ENCODE data around the gene APOBEC3B. TPM values are rescaled to one million over a fixed set of nuclear protein-coding genes. Genes with fewer than 3 reads are reported as not detected.
"Not testable (repeated sequence)": the region's sequence is repeated elsewhere in the genome, so short reads cannot be mapped to it uniquely, and the experiment has no call there.

Gene APOBEC3B
- polyA plus RNA-seq, 1 of the 3 experiments (the other 2 are of a cell fraction), result not detected

DNA sequence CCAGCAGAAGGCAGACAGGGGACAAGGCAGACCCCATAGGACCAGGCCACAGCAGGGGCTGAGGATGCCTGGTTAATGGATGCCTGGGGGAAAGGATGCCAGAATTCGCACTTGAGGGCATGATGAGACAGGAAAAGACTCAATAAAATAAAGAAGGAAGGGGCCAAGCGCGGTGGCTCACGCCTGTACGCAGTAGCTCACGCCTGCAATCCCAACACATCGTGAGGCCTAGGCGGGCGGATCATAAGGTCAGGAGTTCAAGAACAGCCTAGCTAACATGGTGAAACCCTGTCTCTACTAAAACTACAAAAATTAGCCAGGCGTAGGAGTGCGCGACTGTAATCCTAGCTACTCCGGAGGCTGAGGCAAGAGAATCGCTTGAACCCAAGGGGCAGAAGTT, 48.6 kb downstream of the APOBEC3B start (continued):
- TF ChIP-seq MAX (IDR thresholded peaks at IDR 0.05; ENCODE audit: low read depth) (no peak), FOXJ3 (CRISPR knock-in tag; IDR thresholded peaks at IDR 0.05) (no peak), YY1 (IDR thresholded peaks at IDR 0.05; ENCODE audit: low read depth) (no peak), EP300 (IDR thresholded peaks at IDR 0.05; ENCODE audit: borderline replicate concordance in 1 of 2, low read depth in 1 of 2, low read length in 1 of 2) (no peak), RAD21 (IDR thresholded peaks at IDR 0.05; ENCODE audit: low read length) (no peak), RXRA (IDR thresholded peaks at IDR 0.05; ENCODE audit: borderline replicate concordance, low read depth) (no peak), FOXM1 (IDR thresholded peaks at IDR 0.05; ENCODE audit: low read depth) (no peak)

GRCh38 chr22:39031434-39032295, 49.5 kb downstream of the APOBEC3B start:
- H3K4me1 ChIP-seq (ENCODE audit: control insufficient read depth in 1 of 2, insufficient read depth in 2 of 2, low read depth in 1 of 2, low read length in 1 of 2); H3K9ac ChIP-seq; H3K9me2 ChIP-seq; POLR2A ChIA-PET; H3K36me3 ChIP-seq (replicated peaks in 1 of 2; ENCODE audit: control insufficient read depth in 1 of 2, insufficient read depth in 2 of 2, low read length in 1 of 2); H3F3A ChIP-seq (replicated peaks; ENCODE audit: insufficient read depth); H3K27ac ChIP-seq (ENCODE audit: low read depth in 2 of 2, low read length in 1 of 2); H3K4me3 ChIP-seq (ENCODE audit: low read depth in 2 of 2, low read length in 1 of 2); H3K4me2 ChIP-seq; DNase-seq; CTCF ChIA-PET; H3K79me2 ChIP-seq (ENCODE audit: insufficient read depth); H4K20me1 ChIP-seq (ENCODE audit: insufficient read depth); H2AFZ ChIP-seq (ENCODE audit: low read depth); H3K9me3 ChIP-seq; H3K27me3 ChIP-seq (ENCODE audit: insufficient read depth): not testable (repeated sequence)
- WGBS (ENCODE audit: low lambda C conversion rate), result 88% methylated on average over 2 of the region's 18 CpGs

- H3K4me3 ChIP-seq (ENCODE audit: low read depth in 2 of 2, low read length in 1 of 2); DNase-seq; H3K4me1 ChIP-seq (ENCODE audit: control insufficient read depth in 1 of 2, insufficient read depth in 2 of 2, low read depth in 1 of 2, low read length in 1 of 2); H3K36me3 ChIP-seq (replicated peaks in 1 of 2; ENCODE audit: control insufficient read depth in 1 of 2, insufficient read depth in 2 of 2, low read length in 1 of 2); POLR2A ChIA-PET; H3K27me3 ChIP-seq (ENCODE audit: insufficient read depth); H3K9me2 ChIP-seq; H3F3A ChIP-seq (replicated peaks; ENCODE audit: insufficient read depth); H3K9ac ChIP-seq; H3K79me2 ChIP-seq (ENCODE audit: insufficient read depth); H2AFZ ChIP-seq (ENCODE audit: low read depth); H3K9me3 ChIP-seq; CTCF ChIA-PET; H3K4me2 ChIP-seq; H4K20me1 ChIP-seq (ENCODE audit: insufficient read depth); H3K27ac ChIP-seq (ENCODE audit: low read depth in 2 of 2, low read length in 1 of 2): not testable (repeated sequence)
- 100% methylated on average over 1 of the region's 2 CpGs for WGBS (ENCODE audit: low lambda C conversion rate)
These were observed 54.9 kb downstream of the APOBEC3B start for GRCh38 chr22:39037071-39037470.

DNA sequence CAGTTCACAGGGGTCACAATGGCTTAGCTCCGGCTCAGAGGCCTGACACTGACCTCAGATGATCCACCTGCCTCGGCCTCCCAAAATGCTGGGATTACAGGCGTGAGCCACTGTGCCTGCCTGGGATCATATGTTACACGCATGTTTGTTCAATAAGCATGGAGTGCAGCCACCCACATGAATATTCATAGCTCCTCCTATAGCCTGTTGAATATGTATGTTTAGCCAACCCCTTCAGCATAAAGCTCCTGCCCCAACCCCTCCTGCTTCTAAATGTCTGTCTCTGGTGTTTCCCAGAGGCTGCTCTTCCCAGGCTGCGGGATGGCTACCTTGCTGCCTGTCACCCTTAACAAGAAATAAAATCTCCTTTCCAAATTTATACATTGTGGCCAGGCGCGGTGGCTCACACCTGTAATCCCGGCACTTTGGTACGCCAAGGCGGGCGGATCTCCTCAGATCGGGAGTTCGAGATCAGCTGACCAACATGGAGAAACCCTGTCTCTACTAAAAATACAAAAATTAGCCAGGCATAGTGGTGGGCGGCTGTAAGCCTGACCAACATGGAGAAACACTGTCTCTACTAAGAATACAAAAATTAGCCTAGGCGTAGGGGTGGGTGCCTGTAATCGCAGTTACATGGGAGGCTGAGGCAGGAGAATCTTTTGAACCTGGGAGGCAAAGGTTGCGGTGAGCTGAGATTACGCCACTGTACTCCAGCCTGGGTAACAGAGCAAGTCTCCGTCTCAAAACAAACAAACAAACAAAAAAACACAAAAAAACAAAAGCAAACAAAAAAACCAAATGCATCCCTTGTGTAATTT, 57.4 kb downstream of the APOBEC3B start:
- H3K36me3 ChIP-seq (replicated peaks in 1 of 2; ENCODE audit: control insufficient read depth in 1 of 2, insufficient read depth in 2 of 2, low read length in 1 of 2), result no peaks in the 10 kb centered on the region
- no peaks in the 10 kb centered on the region for H3F3A ChIP-seq (replicated peaks; ENCODE audit: insufficient read depth)
- H3K9ac ChIP-seq, result no peak overlapping the region
- H3K9me3 ChIP-seq, result no peaks in the 10 kb centered on the region
- TF ChIP-seq ELF1 (IDR thresholded peaks at IDR 0.05), result no peak
- TF ChIP-seq MEF2A (IDR thresholded peaks at IDR 0.05; ENCODE audit: borderline replicate concordance, low read depth), result no peak
- no peak for TF ChIP-seq JUND (IDR thresholded peaks at IDR 0.05)
- TF ChIP-seq REST (IDR thresholded peaks at IDR 0.05; ENCODE audit: low read depth, low read length), result no peak
- no peak for TF ChIP-seq NFIC (IDR thresholded peaks at IDR 0.05; ENCODE audit: borderline replicate concordance)
- TF ChIP-seq GATA2 (CRISPR knock-in tag; IDR thresholded peaks at IDR 0.05), result no peak
- no peak for TF ChIP-seq POLR2AphosphoS5 (IDR thresholded peaks at IDR 0.05; ENCODE audit: low read depth, low read length)
- TF ChIP-seq SIN3A (IDR thresholded peaks at IDR 0.05; ENCODE audit: borderline replicate concordance, low read depth, low read length), result no peak
- no peak for TF ChIP-seq YY1 (IDR thresholded peaks at IDR 0.05; ENCODE audit: low read depth)
- no peak for TF ChIP-seq RXRA (IDR thresholded peaks at IDR 0.05; ENCODE audit: borderline replicate concordance, low read depth)
- no peaks in the 10 kb centered on the region for H3K27me3 ChIP-seq (ENCODE audit: insufficient read depth)
- DNase-seq, result no peak
- peaks cover 6% of the 10 kb centered on the region; the same call in 1 of the 2 replicates for H3K79me2 ChIP-seq (ENCODE audit: insufficient read depth)
- no peaks in the 10 kb centered on the region for H4K20me1 ChIP-seq (ENCODE audit: insufficient read depth)
- no peak overlapping the region for H3K27ac ChIP-seq (ENCODE audit: low read depth in 2 of 2, low read length in 1 of 2)
- H3K4me3 ChIP-seq (ENCODE audit: low read depth in 2 of 2, low read length in 1 of 2), result no peak overlapping the region
- 0 out of 2 replicates have a peak overlapping the region, but pooled peaks have one; percentile 24 for H3K4me2 ChIP-seq
- H2AFZ ChIP-seq (ENCODE audit: low read depth), result no peak overlapping the region
- 97% methylated on average over 15 of the region's 19 CpGs for WGBS (ENCODE audit: low lambda C conversion rate)
- H3K9me2 ChIP-seq, result no peaks in the 10 kb centered on the region
- POLR2A ChIA-PET, result no interaction called here
- H3K4me1 ChIP-seq (ENCODE audit: control insufficient read depth in 1 of 2, insufficient read depth in 2 of 2, low read depth in 1 of 2, low read length in 1 of 2), result no peaks in the 10 kb centered on the region; a peak in 1 of 4 replicates
- CTCF ChIA-PET, result no interaction called here
